ENCODE data around the gene MYO1F.
A peak's percentile ranks its signal among the peaks of the same experiment; 100 is the strongest.
"Not testable (repeated sequence)": the region's sequence is repeated elsewhere in the genome, so short reads cannot be mapped to it uniquely, and the experiment has no call there.

The MYO1F gene

GRCh38 chr19:8600064-8600463 is 22.8 kb upstream of the MYO1F start:
- no peak for DNase-seq (ENCODE audit: low read depth in 2 of 2)

GRCh38 chr19:8596168-8596567 is 18.9 kb upstream of the MYO1F start:
- no peak for DNase-seq (ENCODE audit: low read depth in 2 of 2)

- no peak for DNase-seq (ENCODE audit: low read depth in 2 of 2)
Measured at GRCh38 chr19:8595651-8596050, 18.4 kb upstream of the MYO1F start.

GRCh38 chr19:8593931-8594330 is 16.7 kb upstream of the MYO1F start:
- no peak for DNase-seq (ENCODE audit: low read depth in 2 of 2)

- peak; percentile 93 to 94 for DNase-seq (ENCODE audit: low read depth in 2 of 2)
Measured at GRCh38 chr19:8592231-8593009, 15.2 kb upstream of the MYO1F start.

- DNase-seq (ENCODE audit: low read depth in 2 of 2): no peak
Measured at GRCh38 chr19:8589177-8589714, 12.0 kb upstream of the MYO1F start.

- DNase-seq (ENCODE audit: low read depth in 2 of 2): peak; percentile 36 to 54
Measured at GRCh38 chr19:8585894-8586750, 8.9 kb upstream of the MYO1F start.

- DNase-seq (ENCODE audit: low read depth in 2 of 2): no peak
Measured at GRCh38 chr19:8584965-8585893, 8.0 kb upstream of the MYO1F start.

- DNase-seq (ENCODE audit: low read depth in 2 of 2): peak; percentile 81
Measured at GRCh38 chr19:8580710-8581281, 3.6 kb upstream of the MYO1F start.

- peak; percentile 79 to 83 for DNase-seq (ENCODE audit: low read depth in 2 of 2)
Measured at GRCh38 chr19:8578642-8579265, 1.5 kb upstream of the MYO1F start.

- no peak for DNase-seq (ENCODE audit: low read depth in 2 of 2)
Measured at GRCh38 chr19:8577741-8578140, 499 bp upstream of the MYO1F start.

GRCh38 chr19:8576273-8576993 is 809 bp downstream of the MYO1F start:
- no peak for DNase-seq (ENCODE audit: low read depth in 2 of 2)

GRCh38 chr19:8575467-8575997 is 1.7 kb downstream of the MYO1F start:
- DNase-seq (ENCODE audit: low read depth in 2 of 2): no peak

- DNase-seq (ENCODE audit: low read depth in 2 of 2): not testable (repeated sequence)
Measured at GRCh38 chr19:8574619-8574922, 2.7 kb downstream of the MYO1F start.

- DNase-seq (ENCODE audit: low read depth in 2 of 2): no peak
Measured at GRCh38 chr19:8573316-8573715, 3.9 kb downstream of the MYO1F start.

GRCh38 chr19:8571006-8571411 is 6.2 kb downstream of the MYO1F start:
- DNase-seq (ENCODE audit: low read depth in 2 of 2): no peak

GRCh38 chr19:8569066-8569771 is 8.0 kb downstream of the MYO1F start:
- DNase-seq (ENCODE audit: low read depth in 2 of 2): peak; percentile 23 to 31

- DNase-seq (ENCODE audit: low read depth in 2 of 2): no peak
Measured at GRCh38 chr19:8567522-8568172, 9.6 kb downstream of the MYO1F start.

GRCh38 chr19:8566855-8567254 is 10.4 kb downstream of the MYO1F start:
- DNase-seq (ENCODE audit: low read depth in 2 of 2): no peak
